Retina (tissue), 1 donor: ENCODE measurements around the gene ARL14EPL.

Experiments used
- DNase-seq: peaks from one replicate; pipeline ENCODE4 v3.0.0-alpha.2; 2016

Gene ARL14EPL

DNA sequence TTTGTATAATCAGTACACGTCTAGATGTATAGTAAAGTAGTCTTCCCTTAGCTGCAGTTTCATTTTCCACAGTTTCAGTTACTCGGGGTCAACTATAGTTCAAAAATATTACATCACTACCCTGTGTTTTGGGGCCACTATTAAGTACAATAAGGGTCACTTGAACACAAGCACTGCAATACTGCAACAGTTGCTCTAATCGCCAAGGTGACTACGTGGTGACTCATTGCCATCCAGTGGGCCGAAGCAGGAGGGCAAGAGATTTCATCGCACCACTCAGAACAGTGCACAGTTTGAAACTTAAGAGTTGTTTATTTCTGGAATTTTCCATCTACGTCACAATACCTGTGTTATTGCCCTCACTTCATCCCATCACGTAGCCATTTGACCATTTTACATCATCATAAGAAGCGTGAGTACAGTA is at the start of gene ARL14EPL:
ARL14EPL (plus strand) TSS at position 379 of the 424 bp plus-strand sequence. CDS start 18,994 bp downstream, outside the sequence.
- no peak for DNase-seq

DNA sequence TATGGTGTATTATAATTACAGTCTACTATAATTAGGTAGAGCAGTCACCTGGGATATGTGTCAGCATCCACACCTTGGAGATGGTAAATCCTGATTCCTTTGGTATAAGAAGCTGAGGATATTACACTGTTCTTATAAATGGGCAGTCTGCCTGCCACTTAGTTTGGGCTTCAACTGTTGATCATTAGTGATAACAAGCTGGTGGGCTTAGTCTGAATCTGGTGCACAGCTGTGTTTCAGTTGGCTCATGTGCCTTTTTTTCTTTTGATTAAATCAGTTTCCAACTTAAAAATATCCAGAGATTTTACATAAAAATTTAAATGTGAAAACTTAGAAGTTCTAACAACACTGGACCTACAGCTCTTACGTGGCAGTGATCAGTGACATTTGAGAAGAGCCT is 48.8 kb upstream of the ARL14EPL start:
- no peak for DNase-seq

DNA sequence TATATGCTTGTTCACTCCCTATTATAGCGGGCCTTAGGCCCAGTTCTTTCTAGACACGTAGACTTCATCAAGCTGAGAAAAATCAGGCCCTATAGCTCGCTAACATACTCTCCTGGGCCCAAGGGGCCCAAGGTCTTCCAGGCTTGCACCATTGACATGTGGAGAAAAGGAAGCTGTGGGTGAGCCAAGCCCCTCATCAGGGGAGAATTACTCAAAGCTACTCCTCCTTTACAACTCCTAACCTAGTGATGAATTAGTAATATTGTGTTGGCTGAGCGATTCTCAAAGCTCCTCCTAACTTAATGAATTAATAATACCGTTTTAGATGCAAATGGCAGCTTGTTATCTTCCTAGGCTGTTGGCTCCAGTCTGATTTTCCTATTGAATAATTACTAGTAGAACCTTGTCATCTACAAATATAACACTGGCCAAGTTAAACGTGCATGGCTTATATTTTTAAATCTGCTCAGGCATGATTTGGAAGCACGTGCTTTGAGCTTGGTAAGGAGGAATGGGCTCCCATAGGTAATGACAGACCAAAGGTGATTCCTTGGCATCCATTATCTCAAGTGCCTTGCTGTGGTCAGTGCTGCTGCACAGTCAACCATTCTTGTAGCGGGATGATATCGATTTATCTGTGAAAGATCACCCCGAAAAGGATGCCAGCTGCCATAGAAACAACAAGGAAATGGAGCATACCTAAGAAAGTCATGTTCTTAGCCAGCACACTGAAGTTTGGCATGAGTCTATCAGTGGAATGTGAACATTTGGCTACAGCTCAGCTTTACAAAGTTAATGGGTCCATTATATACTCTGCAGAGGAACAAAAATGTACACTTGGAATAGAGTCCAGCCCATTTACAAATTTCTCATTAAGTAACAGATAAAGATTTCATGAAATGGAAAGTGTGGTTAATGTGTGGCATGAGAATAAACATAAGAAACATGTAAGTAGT is 46.2 kb upstream of the ARL14EPL start:
- DNase-seq = no peak

DNA sequence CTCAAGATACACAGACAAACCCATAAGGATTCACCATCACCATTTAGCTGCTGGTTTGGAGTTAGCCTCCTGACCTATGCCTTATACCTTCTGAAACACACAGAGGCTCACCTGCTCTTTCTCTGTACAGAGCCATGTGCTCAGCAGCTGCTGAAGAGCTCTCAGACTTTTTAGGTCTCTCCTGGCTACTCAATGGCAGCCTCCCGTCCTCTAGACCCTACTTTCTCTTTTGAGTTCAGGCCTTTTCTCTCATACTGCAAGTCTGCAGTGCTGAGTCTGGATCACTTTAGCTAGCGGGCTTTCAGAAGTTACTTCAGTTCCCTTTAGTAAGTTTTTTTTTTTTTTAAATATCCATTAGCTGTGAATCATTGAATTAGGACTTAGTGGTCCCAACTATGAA is 44.3 kb upstream of the ARL14EPL start:
- DNase-seq = no peak

DNA sequence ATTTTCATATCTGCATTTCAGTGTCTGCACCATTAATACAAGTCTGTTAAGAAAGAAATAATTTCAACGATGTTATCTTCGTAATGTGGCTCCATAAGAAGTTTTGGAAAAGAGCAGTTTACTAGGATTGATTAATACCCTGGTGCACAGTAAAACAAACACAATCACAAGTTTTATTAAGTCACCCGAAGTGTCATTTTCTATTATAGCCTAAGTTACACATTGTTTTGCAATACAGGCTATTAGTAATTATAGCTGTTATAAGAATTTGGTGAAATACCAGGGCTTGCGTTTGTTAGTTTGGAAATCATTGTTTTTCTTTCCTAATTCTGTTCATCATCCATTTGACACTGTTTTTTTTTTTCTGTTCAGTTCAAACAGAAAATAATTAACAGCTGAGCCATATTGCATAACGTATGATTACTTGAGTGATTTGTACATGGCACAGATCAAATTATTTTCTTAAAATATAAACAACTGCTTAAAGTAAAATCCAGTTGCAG is 39.4 kb upstream of the ARL14EPL start:
- no peak for DNase-seq

DNA sequence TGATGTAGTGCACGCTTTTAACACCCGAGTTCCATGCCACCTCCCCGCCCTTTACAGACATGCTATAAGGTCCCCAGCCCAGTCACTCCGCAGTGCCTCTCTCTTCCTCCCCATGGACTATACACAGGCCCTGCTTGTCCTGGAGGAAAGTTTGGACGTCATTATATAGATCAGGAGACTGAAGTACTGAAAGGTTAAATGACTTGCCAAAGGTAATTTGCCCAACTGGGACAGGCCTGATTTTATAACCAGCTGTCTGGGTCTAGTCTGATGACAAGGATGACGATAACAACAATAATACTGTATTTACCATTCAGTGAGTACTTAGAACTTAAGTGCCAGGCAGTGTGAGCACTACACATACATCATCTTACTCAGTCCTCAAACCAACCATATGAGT is 36.9 kb upstream of the ARL14EPL start:
- no peak for DNase-seq

DNA sequence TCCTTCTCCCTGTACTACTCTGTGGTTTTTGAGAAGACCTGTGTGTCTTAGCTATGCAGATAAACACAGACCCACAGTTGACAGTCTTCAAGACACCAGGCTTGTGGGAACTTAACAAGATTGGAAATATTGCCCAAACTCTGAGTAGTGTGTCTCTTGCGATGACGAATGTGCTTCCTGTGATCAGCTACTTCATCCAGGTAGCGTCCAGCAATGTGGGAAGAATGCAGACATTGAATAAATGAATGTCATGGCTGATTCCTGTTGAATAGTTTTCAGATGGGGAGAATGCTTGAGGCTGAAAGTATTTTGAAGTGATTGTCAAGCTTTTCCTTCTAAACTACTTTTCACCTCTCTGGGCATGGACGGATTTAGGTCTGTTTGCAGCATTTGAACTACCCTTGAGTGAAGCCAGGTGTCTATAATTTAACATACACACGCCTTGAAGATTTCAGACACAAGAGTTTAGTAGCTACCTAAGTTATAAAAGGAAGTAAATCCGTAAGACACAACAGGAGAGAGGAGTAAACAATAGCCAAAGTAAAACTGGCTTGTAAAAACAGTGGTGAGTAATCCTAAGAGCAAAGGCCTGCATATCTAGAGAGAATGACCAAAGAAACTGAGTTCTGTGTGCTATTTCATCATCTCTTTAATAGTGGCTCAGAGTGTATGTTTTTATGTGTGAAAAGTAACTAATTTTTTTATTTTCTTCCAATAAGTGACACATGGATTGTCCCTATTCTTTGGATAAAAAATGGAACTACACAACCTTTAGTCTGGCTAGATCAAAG is 30.0 kb upstream of the ARL14EPL start:
- no peak for DNase-seq

DNA sequence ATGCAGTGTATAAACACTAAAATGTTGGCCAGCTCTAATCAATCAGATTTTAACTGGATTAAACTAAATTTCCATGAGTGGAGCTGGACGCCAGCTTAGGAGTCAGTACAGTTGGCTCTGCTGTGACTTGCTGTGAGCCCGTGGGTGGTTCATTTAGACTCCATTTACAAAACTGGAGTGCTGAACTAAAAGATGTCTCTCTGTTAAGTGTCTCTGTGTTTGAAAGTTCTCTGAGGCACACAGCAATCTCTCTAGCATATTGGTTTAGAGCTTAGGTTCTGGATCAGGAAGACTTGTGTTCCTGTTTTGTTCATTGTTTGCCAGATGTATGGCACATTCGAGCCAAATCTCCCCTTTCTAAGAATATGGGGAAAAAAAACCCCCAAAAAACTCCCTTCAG is 28.0 kb upstream of the ARL14EPL start:
- DNase-seq = no peak

DNA sequence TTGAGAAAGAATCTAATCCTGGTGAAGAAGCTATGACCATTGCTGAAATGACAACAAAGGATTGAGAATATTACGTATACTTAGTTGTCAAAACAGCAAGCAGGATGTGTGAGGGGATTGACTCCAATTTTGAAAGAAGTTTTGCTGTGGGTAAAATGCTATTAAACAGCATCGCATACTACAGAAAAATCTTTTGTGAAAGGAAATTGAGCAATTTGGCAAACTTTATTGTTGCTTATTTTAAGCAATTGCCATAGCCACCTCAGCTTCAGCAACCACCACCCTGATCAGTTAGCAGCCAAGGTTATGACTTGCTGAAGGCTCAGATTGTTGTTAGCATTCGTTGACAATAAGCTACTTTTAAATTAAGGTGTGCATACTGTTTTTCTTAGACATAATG is 22.5 kb upstream of the ARL14EPL start:
- no peak for DNase-seq

DNA sequence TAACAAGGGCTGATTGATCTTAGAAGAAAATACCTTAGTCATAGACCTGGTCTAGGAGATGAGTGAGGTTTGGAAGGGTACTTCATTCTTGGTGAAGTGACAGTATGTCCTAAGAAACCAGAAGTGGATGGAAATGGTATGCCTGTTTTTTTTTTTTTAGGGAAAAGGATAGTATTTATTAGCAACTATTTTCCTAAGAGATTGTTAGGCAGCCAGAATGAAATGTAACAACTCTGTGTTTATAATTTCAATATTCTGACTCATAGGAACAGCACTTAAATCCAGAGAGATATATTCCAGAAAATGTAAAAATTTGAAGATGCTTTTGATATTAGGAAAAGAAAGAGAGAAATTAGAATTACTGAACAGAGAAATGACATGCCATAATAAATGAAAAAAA is 21.2 kb upstream of the ARL14EPL start:
- DNase-seq = no peak

DNA sequence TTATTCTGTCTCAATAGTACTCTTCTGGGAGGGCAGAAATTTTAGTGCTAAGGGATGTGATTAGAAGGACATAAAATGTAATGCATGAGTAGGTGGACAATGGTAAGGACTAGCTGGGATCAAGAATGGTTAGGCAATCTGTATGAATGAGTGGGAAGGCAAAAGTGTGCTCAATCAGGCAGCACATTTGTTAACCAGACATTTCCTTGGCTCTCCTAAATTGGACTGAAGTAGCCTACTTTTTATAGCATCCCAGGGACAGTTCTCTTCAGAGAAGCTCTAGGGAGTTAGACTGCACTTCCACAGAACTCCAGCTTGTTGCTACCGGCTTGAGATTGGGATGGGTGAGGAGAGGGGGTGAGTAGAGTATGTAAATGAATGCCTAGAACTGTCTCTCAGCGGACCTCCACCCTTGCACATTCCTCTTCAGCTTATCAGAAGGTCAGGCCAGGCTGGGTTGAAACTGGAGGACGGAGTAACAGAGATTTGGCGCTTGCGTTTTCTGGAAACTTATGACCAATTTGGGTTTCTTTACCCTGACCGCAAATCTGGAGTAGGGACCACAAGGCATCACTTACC is 19.0 kb upstream of the ARL14EPL start:
- DNase-seq = no peak

DNA sequence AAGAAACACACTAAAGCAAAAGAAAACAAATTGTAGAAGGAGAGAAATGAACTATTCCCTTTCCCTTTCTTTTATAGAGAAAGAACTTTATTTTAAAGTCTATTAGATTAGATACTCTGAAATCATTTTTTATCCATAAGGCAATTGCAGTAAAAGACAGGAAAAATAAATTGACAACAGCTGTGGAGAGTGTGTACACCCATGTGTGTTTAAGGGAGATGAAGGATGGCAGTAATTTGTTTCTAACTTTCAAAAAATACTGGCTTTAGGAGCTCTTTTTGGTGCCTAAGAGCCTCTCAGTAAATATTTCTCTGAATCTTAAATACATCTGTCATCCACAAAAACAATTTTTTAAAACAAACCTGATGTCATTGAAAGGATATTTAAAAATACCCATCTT is 18.3 kb upstream of the ARL14EPL start:
- no peak for DNase-seq

DNA sequence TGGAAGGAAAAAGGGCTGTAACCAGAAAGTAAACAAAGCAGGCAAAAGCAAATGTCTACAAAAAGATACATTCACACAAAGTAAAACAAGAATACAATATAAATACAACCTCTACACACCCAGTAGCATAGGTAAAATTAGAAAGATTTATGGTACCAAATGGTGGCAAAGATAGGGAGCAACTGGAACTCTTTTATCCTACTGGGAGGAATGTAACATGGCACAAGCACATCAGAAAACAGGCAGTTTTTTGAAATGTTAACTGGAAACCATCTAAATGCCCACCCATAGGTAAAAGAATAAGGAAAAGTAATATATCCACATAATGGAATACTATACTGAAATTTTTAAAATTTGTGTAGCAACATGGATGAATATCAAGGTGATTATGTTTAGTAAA is 8.7 kb upstream of the ARL14EPL start:
- DNase-seq = no peak

DNA sequence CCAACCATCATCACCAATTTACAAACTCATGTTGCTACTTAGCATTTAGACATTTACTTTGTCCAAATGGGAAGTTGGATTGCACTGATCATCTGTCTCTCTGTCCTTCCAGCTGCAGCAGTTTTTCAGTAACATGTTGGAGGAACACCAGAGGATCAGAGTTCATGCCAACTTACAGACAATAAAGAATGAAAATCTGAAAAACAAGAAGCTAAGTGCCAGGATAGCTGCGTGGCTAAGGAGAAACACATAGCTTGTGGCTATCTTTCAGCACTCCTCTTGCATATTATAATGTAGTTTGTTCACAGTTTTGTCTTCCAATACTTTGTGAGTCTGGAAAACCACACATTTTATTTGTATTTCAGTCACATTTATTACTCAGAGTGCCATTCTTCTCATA is 6.4 kb upstream of the ARL14EPL start:
- DNase-seq = no peak

DNA sequence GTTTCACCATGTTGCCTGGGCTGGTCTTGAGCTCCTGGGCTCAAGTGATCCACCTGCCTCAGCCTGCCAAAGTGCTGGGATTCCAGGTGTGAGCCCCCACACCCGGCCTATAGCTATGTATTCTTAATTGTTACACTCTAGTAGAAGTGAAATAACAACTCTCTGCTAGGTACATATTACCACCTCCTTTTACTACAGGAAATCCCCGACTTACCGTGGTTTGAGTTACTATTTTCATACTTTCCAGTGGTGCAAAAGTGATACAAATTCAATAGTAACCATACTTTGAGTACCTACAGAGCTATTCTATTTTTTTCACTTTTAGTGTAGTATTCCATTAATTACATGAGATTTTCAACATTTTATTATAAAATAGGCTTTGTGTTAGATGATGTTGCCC is 719 bp downstream of the ARL14EPL start:
- no peak for DNase-seq

DNA sequence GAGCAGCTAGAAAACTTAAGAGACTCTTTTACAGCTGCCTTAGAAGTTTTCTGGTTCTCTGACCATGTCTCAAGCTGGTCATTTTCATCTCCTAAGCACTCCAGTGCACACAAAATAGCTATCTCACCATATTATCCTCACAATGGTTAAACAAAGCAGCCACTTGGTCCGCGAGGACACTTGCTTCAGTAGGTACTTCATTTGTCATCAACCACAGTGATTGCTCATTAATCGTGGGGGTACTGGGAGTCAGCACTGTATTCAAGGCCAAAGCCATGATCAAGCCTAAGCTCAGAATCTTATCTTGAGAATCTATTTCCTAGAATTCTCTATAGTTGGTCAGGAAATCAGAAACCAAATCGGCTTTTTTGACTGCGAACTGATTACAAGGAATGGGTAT is 2.9 kb downstream of the ARL14EPL start:
- no peak for DNase-seq

DNA sequence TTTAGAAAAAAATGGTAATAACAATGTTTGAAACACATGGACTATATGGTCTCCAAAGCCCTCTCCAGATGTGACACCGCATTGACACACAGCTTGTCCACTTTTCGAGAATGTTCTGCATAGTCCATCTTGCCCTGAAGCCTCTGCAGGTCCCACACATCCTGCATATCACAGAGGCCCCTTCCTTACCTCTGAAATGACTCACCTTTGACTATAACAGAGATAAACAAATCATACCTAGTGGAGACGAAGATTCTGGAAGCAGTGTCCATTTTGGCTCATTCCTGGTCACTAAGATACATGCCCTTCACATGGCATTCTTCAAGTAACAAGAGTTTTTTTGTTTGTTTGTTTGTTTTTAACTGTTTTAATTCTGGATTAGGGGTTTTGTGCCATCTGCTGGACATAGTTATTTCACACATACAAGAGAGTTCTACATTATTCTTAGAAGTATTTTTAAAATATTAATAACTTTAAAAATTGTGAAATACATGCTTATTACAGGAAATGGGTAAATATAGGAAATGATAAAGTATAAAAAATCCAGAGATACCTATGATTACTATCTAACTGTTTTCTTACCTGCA is 5.1 kb downstream of the ARL14EPL start:
- DNase-seq = no peak

DNA sequence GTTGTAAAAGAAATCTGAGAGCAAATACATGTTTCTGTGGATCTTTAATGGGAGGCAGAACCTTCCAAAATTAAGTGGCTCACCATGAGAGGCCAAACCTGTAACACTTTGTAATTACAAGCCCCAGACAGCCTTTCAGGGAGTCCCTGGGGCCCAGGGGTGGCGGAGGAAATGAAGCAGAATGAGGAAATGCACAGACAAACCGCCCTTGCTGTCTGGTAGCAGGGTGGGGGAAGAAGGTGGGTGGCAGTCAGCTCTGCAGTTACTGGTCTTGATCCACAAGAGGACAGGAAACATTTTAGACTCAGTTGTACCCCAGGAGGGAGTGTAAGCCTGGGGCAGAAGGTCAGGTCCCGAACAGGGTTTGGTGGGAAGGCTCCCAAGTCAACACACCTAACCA is 6.5 kb downstream of the ARL14EPL start:
- no peak for DNase-seq

DNA sequence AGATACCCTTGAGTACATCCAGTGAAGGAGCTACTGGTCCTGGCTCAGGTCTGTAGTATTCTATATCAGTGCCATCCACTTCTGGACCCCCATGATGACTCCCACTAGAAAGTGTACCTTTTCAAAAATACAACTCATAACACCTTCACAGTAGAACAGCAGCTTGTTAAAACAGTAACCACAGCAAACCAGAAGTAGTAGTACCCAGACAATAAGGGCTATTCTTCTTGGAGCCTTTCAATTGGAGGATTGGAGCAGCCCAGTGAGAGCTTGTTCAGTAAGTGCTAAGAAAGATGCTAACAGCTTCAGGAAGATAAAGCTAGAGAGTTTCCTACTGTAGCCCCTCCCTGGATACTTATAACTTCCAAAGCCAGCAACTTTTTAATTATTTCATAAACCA is 10.1 kb downstream of the ARL14EPL start:
- no peak for DNase-seq

DNA sequence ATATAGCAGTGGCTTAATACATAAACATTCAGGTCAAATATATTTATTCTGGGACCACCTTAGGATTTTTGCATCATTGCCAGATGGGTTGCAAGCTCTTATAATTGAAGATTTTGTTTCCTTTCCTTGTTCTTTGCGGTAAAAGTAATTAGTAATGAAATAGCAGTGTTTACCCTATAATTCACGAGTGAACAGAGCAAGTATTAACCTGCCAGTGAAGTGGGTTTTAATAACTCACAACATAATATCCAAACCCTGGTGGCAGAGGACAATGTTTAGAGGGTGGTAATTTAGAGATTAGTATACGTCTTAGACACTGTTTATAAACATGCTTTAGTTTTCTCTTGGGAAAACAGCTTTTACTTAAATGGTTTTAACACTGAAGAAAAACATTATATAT is 11.8 kb downstream of the ARL14EPL start:
- DNase-seq = no peak

DNA sequence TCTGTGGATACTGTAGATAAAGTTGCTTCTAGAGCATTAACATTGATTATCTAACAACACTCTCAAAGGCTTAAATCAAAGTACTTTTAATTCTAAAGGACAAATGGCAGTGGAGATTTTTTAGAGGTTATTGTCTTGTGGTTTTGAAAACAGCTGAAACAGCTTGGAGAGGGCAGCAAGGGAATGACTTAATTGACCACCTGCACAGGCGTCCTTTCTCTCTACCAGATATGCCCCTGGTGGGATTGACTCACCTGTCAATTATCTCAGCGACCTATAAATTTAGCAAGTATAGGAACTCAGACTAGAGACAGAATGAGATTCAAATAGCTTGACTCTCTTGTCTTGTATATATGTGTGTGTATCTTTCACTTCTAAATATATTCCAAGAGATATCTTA is 13.5 kb downstream of the ARL14EPL start:
- DNase-seq = no peak

DNA sequence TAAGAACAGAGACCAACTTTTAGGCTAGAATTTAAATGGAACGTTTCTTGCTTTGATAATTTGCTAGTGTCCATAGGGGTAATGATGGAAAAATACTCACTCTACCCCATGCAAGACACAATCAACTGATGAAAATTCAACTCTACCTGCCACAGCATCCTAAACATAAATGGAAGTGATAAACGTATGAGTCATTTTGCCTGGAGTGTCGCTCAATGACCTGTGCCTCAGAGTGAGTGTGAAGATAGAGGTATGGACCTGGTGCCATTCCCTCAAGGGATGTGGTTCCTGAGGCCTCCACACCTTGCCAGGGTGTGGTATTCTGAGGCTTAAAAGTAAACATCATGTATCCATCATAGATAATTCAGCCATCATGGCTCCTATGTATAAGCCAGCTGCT is 14.0 kb downstream of the ARL14EPL start:
- DNase-seq = no peak

DNA sequence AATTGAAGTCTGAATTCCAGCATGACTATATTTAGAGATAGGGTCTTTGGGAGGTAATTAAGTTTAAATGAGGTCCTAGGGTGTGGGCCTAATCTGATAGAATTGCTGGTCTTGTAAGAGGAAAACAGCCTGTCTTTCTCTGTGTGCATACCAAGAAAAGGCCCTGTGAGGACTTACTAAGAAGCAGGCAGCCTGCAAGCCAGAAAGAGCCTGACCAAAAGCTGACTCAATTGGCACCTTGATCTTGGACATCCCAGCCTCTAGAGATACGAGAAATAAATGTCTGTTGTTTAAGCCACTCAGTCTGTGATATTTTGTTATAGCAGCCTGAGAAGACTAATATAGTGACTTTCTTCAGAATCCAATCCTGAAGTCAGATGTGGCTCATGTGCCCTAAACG is 14.6 kb downstream of the ARL14EPL start:
- DNase-seq = no peak
